GM18909 (cell line): ENCODE data around the gene SNAP29.

Experiments used
- ATAC-seq: cut with Tn5 transposase; IDR thresholded peaks from one replicate; pipeline ENCODE4 v1.9.1; 2021; ENCODE audit warnings: mild to moderate bottlenecking; ENCODE audit not compliant: unreplicated experiment, poor library complexity

SNAP29 gene

GRCh38 chr22:20865331-20865730 lies 6.5 kb downstream of the SNAP29 start:
- ATAC-seq = no peak

GRCh38 chr22:20865875-20866445 lies 7.2 kb downstream of the SNAP29 start:
- ATAC-seq = no peak

- ATAC-seq = no peak
Observed at GRCh38 chr22:20866736-20867135, 7.9 kb downstream of the SNAP29 start.

GRCh38 chr22:20867179-20868024 lies 8.6 kb downstream of the SNAP29 start:
- no peak for ATAC-seq

GRCh38 chr22:20868025-20868962 lies 9.5 kb downstream of the SNAP29 start:
- no peak for ATAC-seq

GRCh38 chr22:20869234-20869633 lies 10.4 kb downstream of the SNAP29 start:
- ATAC-seq = no peak

GRCh38 chr22:20873214-20873613 lies 14.4 kb downstream of the SNAP29 start:
- no peak for ATAC-seq

- ATAC-seq = no peak
Observed at GRCh38 chr22:20875296-20875695, 16.5 kb downstream of the SNAP29 start.

GRCh38 chr22:20877715-20878114 lies 18.9 kb downstream of the SNAP29 start:
- ATAC-seq = no peak

- no peak for ATAC-seq
Observed at GRCh38 chr22:20881231-20881630, 22.4 kb downstream of the SNAP29 start.

GRCh38 chr22:20881869-20882815 lies 23.3 kb downstream of the SNAP29 start:
- no peak for ATAC-seq

GRCh38 chr22:20882855-20883254 lies 24.0 kb downstream of the SNAP29 start:
- no peak for ATAC-seq

- ATAC-seq = no peak
Observed at GRCh38 chr22:20884454-20884853, 25.6 kb downstream of the SNAP29 start.

GRCh38 chr22:20885017-20885556 lies 26.3 kb downstream of the SNAP29 start:
- no peak for ATAC-seq

- ATAC-seq = no peak
Observed at GRCh38 chr22:20885557-20886323, 26.9 kb downstream of the SNAP29 start.

GRCh38 chr22:20887375-20887774 lies 28.6 kb downstream of the SNAP29 start:
- ATAC-seq = no peak

- no peak for ATAC-seq
Observed at GRCh38 chr22:20889025-20889704, 30.4 kb downstream of the SNAP29 start.

GRCh38 chr22:20889904-20890540 lies 31.2 kb downstream of the SNAP29 start:
- no peak for ATAC-seq
